ENCODE data around the gene DNAJB12.

Gene DNAJB12

DNA sequence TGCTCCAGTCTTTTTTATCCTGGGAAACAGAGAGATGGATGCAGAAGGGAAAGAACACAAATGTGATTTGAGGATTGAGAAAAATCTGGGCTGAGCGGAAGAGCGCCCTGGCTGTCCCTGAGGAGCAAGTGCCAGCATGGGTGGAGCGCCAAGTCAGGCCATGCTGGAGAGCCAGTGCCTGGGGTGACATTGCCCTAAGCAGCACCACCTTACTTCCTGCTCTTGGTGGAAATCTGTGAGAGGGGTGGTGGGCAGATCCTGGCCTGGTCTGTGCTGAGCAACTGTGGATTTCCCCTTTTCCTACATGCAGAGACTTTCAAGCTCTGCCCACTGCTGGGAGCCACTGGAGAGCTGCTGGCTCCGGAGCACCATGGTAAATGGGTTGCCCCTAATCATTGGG is 44.1 kb downstream of the DNAJB12 start:
- no peak for TF ChIP-seq EZH2phosphoT487 (conservative IDR thresholded peaks at IDR 0.05; ENCODE audit: low read length)
- TF ChIP-seq, protein P1, sequence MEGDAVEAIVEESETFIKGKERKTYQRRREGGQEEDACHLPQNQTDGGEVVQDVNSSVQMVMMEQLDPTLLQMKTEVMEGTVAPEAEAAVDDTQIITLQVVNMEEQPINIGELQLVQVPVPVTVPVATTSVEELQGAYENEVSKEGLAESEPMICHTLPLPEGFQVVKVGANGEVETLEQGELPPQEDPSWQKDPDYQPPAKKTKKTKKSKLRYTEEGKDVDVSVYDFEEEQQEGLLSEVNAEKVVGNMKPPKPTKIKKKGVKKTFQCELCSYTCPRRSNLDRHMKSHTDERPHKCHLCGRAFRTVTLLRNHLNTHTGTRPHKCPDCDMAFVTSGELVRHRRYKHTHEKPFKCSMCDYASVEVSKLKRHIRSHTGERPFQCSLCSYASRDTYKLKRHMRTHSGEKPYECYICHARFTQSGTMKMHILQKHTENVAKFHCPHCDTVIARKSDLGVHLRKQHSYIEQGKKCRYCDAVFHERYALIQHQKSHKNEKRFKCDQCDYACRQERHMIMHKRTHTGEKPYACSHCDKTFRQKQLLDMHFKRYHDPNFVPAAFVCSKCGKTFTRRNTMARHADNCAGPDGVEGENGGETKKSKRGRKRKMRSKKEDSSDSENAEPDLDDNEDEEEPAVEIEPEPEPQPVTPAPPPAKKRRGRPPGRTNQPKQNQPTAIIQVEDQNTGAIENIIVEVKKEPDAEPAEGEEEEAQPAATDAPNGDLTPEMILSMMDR (IDR thresholded peaks at IDR 0.05; ENCODE audit: insufficient read depth, low read length, poor library complexity, severe bottlenecking), result no peak
- Histone ChIP-seq H3K4me2 (ENCODE audit: low read depth, low read length, poor library complexity, severe bottlenecking) (no peak overlapping the region), H3F3A (ENCODE audit: insufficient read depth) (no peaks in the 10 kb centered on the region), H3K4me3 (ENCODE audit: insufficient read depth, low read length, poor library complexity, severe bottlenecking) (no peak overlapping the region), H4K20me1 (ENCODE audit: low read depth, low read length) (no peaks in the 10 kb centered on the region), H3K79me2 (ENCODE audit: insufficient read depth, low read length) (no peaks in the 10 kb centered on the region), H3K27me3 (ENCODE audit: low read length) (no peaks in the 10 kb centered on the region), H3K9me3 (ENCODE audit: insufficient read depth, low read length) (no peaks in the 10 kb centered on the region), H3K36me3 (ENCODE audit: low read length) (no peaks in the 10 kb centered on the region), H2AFZ (ENCODE audit: low read depth, low read length, severe bottlenecking) (no peak overlapping the region), H3K9me2 (replicated peaks; ENCODE audit: insufficient read depth, low read length) (no peaks in the 10 kb centered on the region), H3K9ac (ENCODE audit: low read length) (no peak overlapping the region), H3K27ac (ENCODE audit: low read depth, low read length) (no peak overlapping the region)

DNA sequence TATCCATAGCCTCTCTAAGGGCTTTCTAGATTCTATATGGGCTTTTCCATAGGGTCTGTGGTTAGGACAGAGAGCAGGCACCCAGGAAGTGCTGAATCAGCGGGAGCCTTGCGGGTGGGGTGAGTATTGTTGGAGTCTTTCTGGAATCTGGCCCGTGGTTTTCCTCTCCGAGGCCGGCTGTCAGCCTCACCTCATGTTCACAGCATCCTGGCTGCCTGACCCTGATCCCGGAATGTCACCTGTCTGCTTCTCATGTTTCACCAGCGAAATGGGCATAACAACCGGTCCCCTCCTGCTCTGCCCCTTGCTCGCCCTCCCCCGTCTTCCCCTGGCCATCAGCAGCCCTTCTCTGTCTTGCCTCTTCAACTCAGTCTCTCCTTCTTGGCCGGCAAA is 44.5 kb downstream of the DNAJB12 start:
- TF ChIP-seq, protein P1 (IDR thresholded peaks at IDR 0.05; ENCODE audit: insufficient read depth, low read length, poor library complexity, severe bottlenecking), result no peak
- TF ChIP-seq EZH2phosphoT487 (conservative IDR thresholded peaks at IDR 0.05; ENCODE audit: low read length), result no peak
- Histone ChIP-seq H3K9ac (ENCODE audit: low read length) (no peak overlapping the region), H3K9me2 (replicated peaks; ENCODE audit: insufficient read depth, low read length) (no peaks in the 10 kb centered on the region), H3K27me3 (ENCODE audit: low read length) (no peaks in the 10 kb centered on the region), H3K9me3 (ENCODE audit: insufficient read depth, low read length) (no peaks in the 10 kb centered on the region), H3K27ac (ENCODE audit: low read depth, low read length) (no peak overlapping the region), H2AFZ (ENCODE audit: low read depth, low read length, severe bottlenecking) (no peak overlapping the region), H3K79me2 (ENCODE audit: insufficient read depth, low read length) (no peaks in the 10 kb centered on the region), H4K20me1 (ENCODE audit: low read depth, low read length) (no peaks in the 10 kb centered on the region), H3K36me3 (ENCODE audit: low read length) (no peaks in the 10 kb centered on the region), H3F3A (ENCODE audit: insufficient read depth) (no peaks in the 10 kb centered on the region), H3K4me2 (ENCODE audit: low read depth, low read length, poor library complexity, severe bottlenecking) (no peak overlapping the region), H3K4me3 (ENCODE audit: insufficient read depth, low read length, poor library complexity, severe bottlenecking) (no peak overlapping the region)

DNA sequence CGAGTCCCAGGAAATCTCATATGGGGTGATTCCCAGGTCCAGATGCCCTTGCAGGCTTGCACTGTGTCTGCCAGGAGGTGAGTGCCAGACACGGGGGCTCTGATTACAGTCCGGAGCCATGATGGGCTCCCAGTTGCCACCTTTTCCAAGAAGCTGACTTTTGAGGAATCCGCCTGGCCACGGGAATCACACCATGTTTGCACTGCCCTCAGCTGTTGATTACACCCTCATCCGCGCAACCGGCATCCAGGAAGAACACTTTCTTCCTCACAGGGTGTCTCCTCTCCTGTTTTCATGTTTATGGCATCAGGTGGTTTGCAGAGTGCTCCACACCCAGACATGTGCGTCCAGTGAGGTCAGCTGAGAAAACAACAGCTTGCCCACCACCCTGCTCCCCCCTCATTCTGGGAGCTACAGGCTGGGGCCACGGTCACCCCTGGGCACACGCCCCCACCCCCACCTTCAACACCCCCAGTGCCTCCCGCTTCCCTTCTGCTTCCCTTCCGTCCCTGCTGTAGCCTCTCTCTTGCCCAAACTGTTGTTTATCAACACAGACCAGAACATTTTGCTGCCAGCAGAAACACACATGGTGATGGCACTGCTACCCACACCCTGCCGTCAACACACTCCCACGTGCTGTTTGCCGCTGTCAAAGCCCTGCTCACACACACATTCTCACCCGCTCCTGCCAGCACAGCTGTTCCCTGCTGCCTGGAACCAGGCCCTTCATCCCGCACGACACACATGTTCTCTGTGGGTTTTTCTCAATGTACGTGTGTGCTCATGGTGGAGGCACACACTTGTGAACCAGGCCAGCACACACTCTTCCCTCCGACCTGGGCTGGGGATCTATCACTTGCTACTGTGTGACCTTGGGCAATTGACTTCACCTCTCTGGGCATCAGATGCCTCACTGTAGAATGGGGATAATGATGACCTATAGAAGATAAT is 45.2 kb downstream of the DNAJB12 start:
- H3K9me2 ChIP-seq (replicated peaks; ENCODE audit: insufficient read depth, low read length), result no peaks in the 10 kb centered on the region
- no peak overlapping the region for H3K4me2 ChIP-seq (ENCODE audit: low read depth, low read length, poor library complexity, severe bottlenecking)
- H3K27ac ChIP-seq (ENCODE audit: low read depth, low read length), result no peak overlapping the region
- no peak overlapping the region for H2AFZ ChIP-seq (ENCODE audit: low read depth, low read length, severe bottlenecking)
- no peaks in the 10 kb centered on the region for H3K36me3 ChIP-seq (ENCODE audit: low read length)
- no peak overlapping the region for H3K4me3 ChIP-seq (ENCODE audit: insufficient read depth, low read length, poor library complexity, severe bottlenecking)
- H3K9me3 ChIP-seq (ENCODE audit: insufficient read depth, low read length), result no peaks in the 10 kb centered on the region
- H3F3A ChIP-seq (ENCODE audit: insufficient read depth), result no peaks in the 10 kb centered on the region
- no peaks in the 10 kb centered on the region for H4K20me1 ChIP-seq (ENCODE audit: low read depth, low read length)
- no peaks in the 10 kb centered on the region for H3K27me3 ChIP-seq (ENCODE audit: low read length)
- no peak overlapping the region for H3K9ac ChIP-seq (ENCODE audit: low read length)
- TF ChIP-seq, protein P1 (IDR thresholded peaks at IDR 0.05; ENCODE audit: insufficient read depth, low read length, poor library complexity, severe bottlenecking), result no peak
- no peak for TF ChIP-seq EZH2phosphoT487 (conservative IDR thresholded peaks at IDR 0.05; ENCODE audit: low read length)
- no peaks in the 10 kb centered on the region for H3K79me2 ChIP-seq (ENCODE audit: insufficient read depth, low read length)
